Fibroblast of skin of right biceps (primary cell): ENCODE data around the gene POLR2E.
A peak's percentile ranks its signal among the peaks of the same experiment; 100 is the strongest.

Source experiments
- DNase-seq: peaks from one replicate; pipeline ENCODE4 v3.0.0-alpha.2; 2013

POLR2E gene

GRCh38 chr19:1042689-1043511 lies 52.3 kb downstream of the POLR2E start:
- DNase-seq, result no peak

- no peak for DNase-seq
Measured at GRCh38 chr19:1041835-1042685, 53.1 kb downstream of the POLR2E start.

- no peak for DNase-seq
Measured at GRCh38 chr19:1041272-1041834, 53.8 kb downstream of the POLR2E start.

GRCh38 chr19:1040476-1041271 lies 54.5 kb downstream of the POLR2E start:
- peak; percentile 96 for DNase-seq

GRCh38 chr19:1039646-1040475 lies 55.3 kb downstream of the POLR2E start, which contains the start of gene ABCA7:
ABCA7 (plus strand) TSS chr19:1040107; CDS start chr19:1041362, 1,255 bp downstream.
- DNase-seq, result peak; percentile 98

- peak; percentile 54 for DNase-seq
Measured at GRCh38 chr19:1038978-1039645, 56.1 kb downstream of the POLR2E start.

- no peak for DNase-seq
Measured at GRCh38 chr19:1037621-1038064, 57.5 kb downstream of the POLR2E start.
